ENCODE data around the gene EMILIN2.
A peak's percentile ranks its signal among the peaks of the same experiment; 100 is the strongest.

Gene EMILIN2

DNA sequence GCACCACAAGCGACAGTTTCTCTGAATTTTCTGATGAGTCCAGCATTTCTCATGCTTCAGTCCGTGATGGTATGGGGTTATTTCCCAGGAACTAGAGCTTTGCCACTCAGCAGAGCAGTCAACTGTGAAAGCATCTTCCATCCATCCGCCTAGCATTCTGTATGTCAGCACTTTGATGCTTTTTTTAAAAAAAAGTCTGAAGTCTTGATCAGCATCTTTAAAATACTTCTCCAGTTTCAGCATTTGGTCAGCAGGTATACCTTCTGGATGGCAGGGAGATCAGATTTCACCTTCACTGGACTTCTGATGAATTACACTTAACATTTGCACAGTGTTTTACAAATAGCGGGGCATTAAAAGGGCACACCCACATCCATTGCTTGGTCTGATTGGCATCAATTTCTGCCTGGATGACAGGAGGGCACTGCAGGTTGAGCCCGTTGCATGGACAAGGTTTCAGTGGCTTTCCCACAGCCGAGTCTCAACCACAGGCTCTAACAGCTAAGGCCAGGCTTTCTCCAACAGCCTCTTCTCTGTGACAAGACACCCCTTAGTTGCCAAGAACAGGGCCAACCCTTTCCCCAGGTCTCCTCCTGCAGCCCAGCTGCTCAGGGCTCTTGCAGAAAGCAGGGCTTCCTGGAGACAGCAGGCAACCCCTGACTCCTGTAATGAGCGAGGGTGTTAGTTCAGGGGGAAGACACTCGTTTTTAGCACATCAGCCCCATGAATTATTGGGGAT lies 54.0 kb downstream of the EMILIN2 start:
- no peak overlapping the region for H3K4me3 ChIP-seq (ENCODE audit: control insufficient read depth, low read depth, low read length)
- TF ChIP-seq, protein P1, sequence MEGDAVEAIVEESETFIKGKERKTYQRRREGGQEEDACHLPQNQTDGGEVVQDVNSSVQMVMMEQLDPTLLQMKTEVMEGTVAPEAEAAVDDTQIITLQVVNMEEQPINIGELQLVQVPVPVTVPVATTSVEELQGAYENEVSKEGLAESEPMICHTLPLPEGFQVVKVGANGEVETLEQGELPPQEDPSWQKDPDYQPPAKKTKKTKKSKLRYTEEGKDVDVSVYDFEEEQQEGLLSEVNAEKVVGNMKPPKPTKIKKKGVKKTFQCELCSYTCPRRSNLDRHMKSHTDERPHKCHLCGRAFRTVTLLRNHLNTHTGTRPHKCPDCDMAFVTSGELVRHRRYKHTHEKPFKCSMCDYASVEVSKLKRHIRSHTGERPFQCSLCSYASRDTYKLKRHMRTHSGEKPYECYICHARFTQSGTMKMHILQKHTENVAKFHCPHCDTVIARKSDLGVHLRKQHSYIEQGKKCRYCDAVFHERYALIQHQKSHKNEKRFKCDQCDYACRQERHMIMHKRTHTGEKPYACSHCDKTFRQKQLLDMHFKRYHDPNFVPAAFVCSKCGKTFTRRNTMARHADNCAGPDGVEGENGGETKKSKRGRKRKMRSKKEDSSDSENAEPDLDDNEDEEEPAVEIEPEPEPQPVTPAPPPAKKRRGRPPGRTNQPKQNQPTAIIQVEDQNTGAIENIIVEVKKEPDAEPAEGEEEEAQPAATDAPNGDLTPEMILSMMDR (conservative IDR thresholded peaks at IDR 0.05; ENCODE audit: control insufficient read depth, insufficient read depth, low read depth, low read length) = no peak

DNA sequence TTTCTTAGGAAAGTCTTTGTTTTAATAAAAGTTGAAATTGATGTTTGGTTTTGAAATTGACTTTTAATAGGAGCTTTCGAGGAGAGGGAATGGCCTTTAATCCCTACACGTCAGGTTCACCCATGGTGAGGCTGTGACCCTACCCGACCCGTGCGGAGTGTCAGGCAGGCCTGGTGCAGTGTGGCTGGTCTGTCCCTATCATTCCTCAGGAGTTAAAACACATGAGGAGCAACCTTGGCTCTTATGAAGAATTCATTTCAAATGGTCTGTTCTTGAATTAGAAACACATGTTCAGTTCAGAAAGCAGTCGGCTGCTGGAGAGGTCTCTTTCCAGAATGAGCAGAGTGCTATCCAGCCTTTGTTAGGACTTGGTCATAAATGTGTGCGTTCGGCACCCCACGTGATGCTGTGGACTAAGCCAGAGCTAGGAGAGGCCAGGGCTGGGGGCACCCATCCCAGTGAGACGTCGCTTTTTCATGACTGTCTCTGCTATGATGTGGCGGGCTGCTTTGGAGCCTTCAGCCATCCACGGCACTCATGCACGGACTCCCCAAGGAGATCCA lies 54.7 kb downstream of the EMILIN2 start:
- TF ChIP-seq, protein P1 (conservative IDR thresholded peaks at IDR 0.05; ENCODE audit: control insufficient read depth, insufficient read depth, low read depth, low read length) = no peak
- peak; percentile 83 for DNase-seq (ENCODE audit: low read depth)
- no peak overlapping the region for H3K4me3 ChIP-seq (ENCODE audit: control insufficient read depth, low read depth, low read length)

More for the DNA sequence above, 54.0 kb downstream of the EMILIN2 start:
- no peak for DNase-seq (ENCODE audit: low read depth)

DNA sequence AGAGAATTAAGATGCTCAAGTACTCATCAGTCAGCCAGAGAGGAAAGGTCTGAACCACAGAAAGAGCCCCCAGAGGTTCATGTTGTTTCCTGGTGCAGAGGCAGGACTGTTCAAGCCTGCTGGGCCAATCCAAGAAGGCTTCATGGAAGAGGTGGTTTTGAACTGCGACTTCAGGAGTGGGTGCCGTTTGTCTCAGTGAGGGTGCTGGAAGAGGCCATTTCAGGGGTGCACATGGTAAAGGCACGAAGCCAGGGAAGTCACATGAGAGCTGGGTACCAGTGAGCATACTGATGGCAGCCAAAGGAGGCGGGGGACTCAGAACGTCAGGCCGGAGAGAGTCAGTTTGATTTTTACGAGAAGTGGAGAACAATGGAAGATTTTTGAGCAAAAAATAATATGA lies 55.5 kb downstream of the EMILIN2 start:
- no peak for DNase-seq (ENCODE audit: low read depth)
- TF ChIP-seq, protein P1 (conservative IDR thresholded peaks at IDR 0.05; ENCODE audit: control insufficient read depth, insufficient read depth, low read depth, low read length) = no peak
- no peak overlapping the region for H3K4me3 ChIP-seq (ENCODE audit: control insufficient read depth, low read depth, low read length)

DNA sequence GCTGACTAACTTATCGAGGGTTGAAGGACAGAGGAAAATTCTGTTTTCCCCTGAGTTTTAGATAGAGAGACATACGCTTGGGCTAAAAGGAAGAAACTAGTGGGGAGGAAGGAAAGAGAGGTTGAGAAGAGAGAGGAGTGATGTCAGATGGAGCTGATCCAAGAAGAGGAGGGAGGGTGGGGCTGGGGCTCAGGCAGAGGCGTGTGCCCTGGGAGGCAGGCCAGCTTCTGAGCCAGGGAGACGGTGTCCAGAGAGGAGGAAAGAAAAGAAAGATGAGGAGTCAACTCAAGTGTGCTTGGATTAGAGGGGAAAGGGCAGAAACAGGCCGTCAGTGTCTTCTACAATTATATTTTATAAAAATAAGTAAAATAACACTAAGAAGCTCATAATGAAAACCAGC lies 56.2 kb downstream of the EMILIN2 start:
- peak; percentile 85 for DNase-seq (ENCODE audit: low read depth)
- TF ChIP-seq, protein P1 (conservative IDR thresholded peaks at IDR 0.05; ENCODE audit: control insufficient read depth, insufficient read depth, low read depth, low read length) = no peak
- H3K4me3 ChIP-seq (ENCODE audit: control insufficient read depth, low read depth, low read length) = no peak overlapping the region

DNA sequence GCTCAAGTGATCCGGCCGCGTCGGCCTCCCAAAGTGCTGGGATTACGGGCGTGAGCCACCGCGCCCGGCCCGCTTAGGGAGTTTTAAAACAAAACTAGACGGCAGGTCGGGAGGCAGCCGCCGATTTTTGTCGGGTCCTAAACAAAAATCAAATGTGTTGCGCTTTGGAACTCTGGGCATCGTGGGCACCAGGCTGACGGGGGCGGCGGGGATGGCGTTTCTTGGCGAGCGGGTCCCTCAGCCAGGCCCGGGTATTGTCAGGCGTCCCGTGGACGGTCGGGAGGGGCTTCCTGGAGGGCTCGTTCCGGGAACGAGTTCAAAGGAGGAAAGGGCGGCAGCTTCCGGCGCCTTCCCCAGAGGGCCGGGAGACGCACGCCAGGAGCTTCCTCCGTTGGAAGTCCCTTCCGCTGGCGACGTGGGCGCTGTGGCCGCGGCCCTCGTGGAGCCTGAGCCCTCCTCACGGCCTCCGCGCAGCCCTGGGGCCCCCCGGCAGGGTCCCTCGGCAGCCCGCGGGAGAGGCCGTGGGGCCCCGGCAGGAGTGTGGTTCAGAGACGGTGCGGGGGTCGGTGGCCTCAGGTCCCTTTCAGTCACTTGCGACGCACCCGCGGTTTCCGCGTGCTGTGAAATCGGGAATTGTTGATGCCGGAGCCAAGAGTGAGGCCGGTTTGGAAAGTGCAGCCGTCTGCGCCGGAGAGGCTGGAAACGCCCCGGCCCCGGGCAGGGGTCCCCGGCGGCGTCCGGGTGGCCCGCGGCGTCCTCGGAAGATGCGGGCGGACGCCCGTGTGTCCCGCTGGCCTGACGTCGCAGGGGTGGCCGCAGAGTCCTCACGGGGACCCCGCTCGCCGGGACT lies 59.3 kb downstream of the EMILIN2 start:
- peak overlapping the region; percentile 44 for H3K4me3 ChIP-seq (ENCODE audit: control insufficient read depth, low read depth, low read length)
- TF ChIP-seq, protein P1 (conservative IDR thresholded peaks at IDR 0.05; ENCODE audit: control insufficient read depth, insufficient read depth, low read depth, low read length) = no peak
- peak; percentile 26 for DNase-seq (ENCODE audit: low read depth)

DNA sequence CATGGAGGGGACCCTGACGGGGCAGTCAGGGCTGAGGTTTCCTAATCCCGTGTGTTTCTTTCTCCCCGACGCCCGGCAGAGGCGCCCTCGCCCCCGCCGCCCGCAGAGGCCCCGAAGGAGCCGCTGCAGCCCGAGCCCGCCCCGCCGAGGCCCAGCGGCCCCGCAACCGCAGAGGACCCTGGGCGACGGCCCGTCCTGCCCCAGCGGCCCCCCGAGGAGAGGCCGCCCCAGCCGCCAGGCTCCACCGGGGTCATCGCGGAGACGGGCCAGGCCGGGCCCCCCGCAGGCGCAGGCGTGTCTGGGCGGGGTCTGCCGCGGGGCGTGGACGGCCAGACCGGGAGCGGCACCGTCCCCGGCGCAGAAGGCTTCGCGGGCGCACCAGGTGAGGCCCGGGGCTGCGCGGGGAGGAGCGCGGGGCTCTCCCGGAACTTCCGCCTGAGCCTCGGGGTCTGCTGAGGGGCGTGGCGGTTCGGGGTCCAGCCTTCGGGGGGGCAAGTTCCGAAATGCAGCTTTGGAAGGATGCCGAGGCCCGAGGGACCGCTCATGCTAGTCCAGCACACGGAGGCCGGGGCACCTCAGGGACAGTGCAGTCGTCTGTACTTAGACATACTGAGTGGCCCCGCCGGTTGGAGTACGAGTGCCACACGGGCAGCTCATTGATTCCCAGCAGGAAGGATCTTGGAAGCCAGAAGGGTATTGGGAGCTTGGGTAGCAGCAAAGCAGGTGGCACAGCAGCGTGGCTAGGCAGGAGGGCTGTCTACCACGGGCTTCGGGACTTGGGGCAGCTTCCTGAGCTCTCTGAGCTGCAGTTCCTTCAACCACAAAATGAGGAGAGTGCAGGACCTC lies 60.1 kb downstream of the EMILIN2 start:
- H3K4me3 ChIP-seq (ENCODE audit: control insufficient read depth, low read depth, low read length) = peak overlapping the region; percentile 44
- TF ChIP-seq, protein P1 (conservative IDR thresholded peaks at IDR 0.05; ENCODE audit: control insufficient read depth, insufficient read depth, low read depth, low read length) = no peak
- no peak for DNase-seq (ENCODE audit: low read depth)
